Activated T-cell treated with anti-CD3 and anti-CD28 coated beads, Interleukin-2, amount 50 U/mL, for 72 hours (primary cell): ENCODE data around the gene ZNF488. TPM values are rescaled to one million over a fixed set of nuclear protein-coding genes. Genes with fewer than 3 reads are reported as not detected.
A peak's percentile ranks its signal among the peaks of the same experiment; 100 is the strongest.

Experiments used
- ATAC-seq, 2 donors: fragments of 150-1000 bp; cut with Tn5 transposase; replicated peaks in 1 of 2; 2 replicates each; pipeline ENCODE4 v1.10.0; 2021; ENCODE audit warnings: moderate library complexity in 2 of 2, mild to moderate bottlenecking in 1 of 2
- DNase-seq, 2 donors: peaks; one replicate each; pipeline ENCODE4 v3.0.0; 2021 to 2022; ENCODE audit warnings: mixed read lengths in 1 of 2
- H3K27ac Mint-ChIP-seq: one replicate; pipeline ENCODE4 v1.8.0; 2022; ENCODE audit warnings: mild to moderate bottlenecking, moderate library complexity, mixed read lengths
- H3K27me3 Mint-ChIP-seq: one replicate; pipeline ENCODE4 v1.8.0; 2022; ENCODE audit warnings: low read depth, mixed read lengths
- H3K36me3 Mint-ChIP-seq, 2 donors: one replicate each; pipeline ENCODE4 v1.8.0; 2022; ENCODE audit warnings: mixed read lengths in 2 of 2, mild to moderate bottlenecking in 1 of 2; ENCODE audit not compliant: insufficient read depth in 2 of 2
- H3K4me1 Mint-ChIP-seq: one replicate; pipeline ENCODE4 v1.8.0; 2022; ENCODE audit warnings: low read depth, mixed read lengths
- H3K4me3 Mint-ChIP-seq, 2 donors: one replicate each; pipeline ENCODE4 v1.8.0; 2022; ENCODE audit warnings: mild to moderate bottlenecking in 2 of 2, mixed read lengths in 2 of 2, moderate library complexity in 2 of 2
- H3K9me3 Mint-ChIP-seq, 2 donors: one replicate each; pipeline ENCODE4 v1.8.0; 2022; ENCODE audit warnings: mixed read lengths in 2 of 2
- total RNA-seq, 2 donors: library from RNA; stranded (reverse); gene quantifications; one replicate each; pipeline ENCODE4 v1.2.3, GENCODE V29; 2022

ZNF488 gene
- total RNA-seq, 2 donors from 2014 or later, result 0.36 to 0.46 TPM

- Mint-ChIP-seq H3K9me3 (no peaks in the 10 kb centered on the region), H3K27ac (no peak overlapping the region), H3K4me3 (no peak overlapping the region), H3K4me1 (no peaks in the 10 kb centered on the region), H3K36me3 (no peaks in the 10 kb centered on the region), H3K27me3 (peaks cover 23% of the 10 kb centered on the region)
- DNase-seq (no peak), ATAC-seq (peak; percentile 9 to 19)
Measured at GRCh38 chr10:47339759-47340607, 44.1 kb downstream of the ZNF488 start.

GRCh38 chr10:47339186-47339735 is 44.8 kb downstream of the ZNF488 start:
- Mint-ChIP-seq H3K4me1 (no peaks in the 10 kb centered on the region), H3K4me3 (no peak overlapping the region), H3K27ac (no peak overlapping the region), H3K9me3 (no peaks in the 10 kb centered on the region), H3K27me3 (peaks cover 23% of the 10 kb centered on the region), H3K36me3 (no peaks in the 10 kb centered on the region)
- ATAC-seq (no peak), DNase-seq (no peak)

- Mint-ChIP-seq H3K27ac (no peak overlapping the region), H3K4me1 (no peaks in the 10 kb centered on the region), H3K27me3 (peaks cover 28% of the 10 kb centered on the region), H3K36me3 (no peaks in the 10 kb centered on the region), H3K9me3 (no peaks in the 10 kb centered on the region), H3K4me3 (no peak overlapping the region)
- DNase-seq, result no peak
- no peak for ATAC-seq
Measured at GRCh38 chr10:47337310-47337709, 46.8 kb downstream of the ZNF488 start.

GRCh38 chr10:47336387-47337134 is 47.5 kb downstream of the ZNF488 start:
- Mint-ChIP-seq H3K27ac (no peak overlapping the region), H3K36me3 (no peaks in the 10 kb centered on the region), H3K9me3 (no peaks in the 10 kb centered on the region), H3K4me3 (no peak overlapping the region), H3K27me3 (peaks cover 28% of the 10 kb centered on the region), H3K4me1 (no peaks in the 10 kb centered on the region)
- ATAC-seq, result no peak
- DNase-seq, result no peak

GRCh38 chr10:47335906-47336305 is 48.2 kb downstream of the ZNF488 start:
- no peaks in the 10 kb centered on the region for H3K4me1 Mint-ChIP-seq
- H3K36me3 Mint-ChIP-seq, result no peaks in the 10 kb centered on the region
- peaks cover 22% of the 10 kb centered on the region for H3K27me3 Mint-ChIP-seq
- H3K4me3 Mint-ChIP-seq, result no peak overlapping the region
- H3K9me3 Mint-ChIP-seq, result no peaks in the 10 kb centered on the region
- no peak for DNase-seq
- no peak overlapping the region for H3K27ac Mint-ChIP-seq
- ATAC-seq, result no peak

GRCh38 chr10:47334466-47335295 is 49.4 kb downstream of the ZNF488 start:
- DNase-seq (no peak), ATAC-seq (no peak)
- Mint-ChIP-seq H3K4me1 (no peaks in the 10 kb centered on the region), H3K27me3 (peaks cover 10% of the 10 kb centered on the region), H3K27ac (no peak overlapping the region), H3K36me3 (no peaks in the 10 kb centered on the region), H3K9me3 (no peaks in the 10 kb centered on the region), H3K4me3 (no peak overlapping the region)

GRCh38 chr10:47333532-47333931 is 50.6 kb downstream of the ZNF488 start:
- DNase-seq, result no peak

GRCh38 chr10:47332946-47333345 is 51.1 kb downstream of the ZNF488 start:
- no peak for DNase-seq

More at GRCh38 chr10:47333532-47333931, 50.6 kb downstream of the ZNF488 start:
- H3K27ac Mint-ChIP-seq, result no peak overlapping the region
- ATAC-seq, result no peak
- H3K36me3 Mint-ChIP-seq, result no peaks in the 10 kb centered on the region
- H3K9me3 Mint-ChIP-seq, result no peaks in the 10 kb centered on the region
- H3K4me1 Mint-ChIP-seq, result no peaks in the 10 kb centered on the region
- H3K27me3 Mint-ChIP-seq, result peaks cover 5% of the 10 kb centered on the region
- H3K4me3 Mint-ChIP-seq, result no peak overlapping the region

GRCh38 chr10:47332371-47332770 is 51.7 kb downstream of the ZNF488 start:
- H3K4me1 Mint-ChIP-seq, result no peaks in the 10 kb centered on the region
- H3K27ac Mint-ChIP-seq, result no peak overlapping the region
- no peaks in the 10 kb centered on the region for H3K36me3 Mint-ChIP-seq
- peaks cover 2 to 3% of the 10 kb centered on the region in 2 donors for H3K9me3 Mint-ChIP-seq
- ATAC-seq, result no peak
- DNase-seq, result no peak
- H3K27me3 Mint-ChIP-seq, result peaks cover 5% of the 10 kb centered on the region
- no peak overlapping the region for H3K4me3 Mint-ChIP-seq

More at GRCh38 chr10:47332946-47333345, 51.1 kb downstream of the ZNF488 start:
- Mint-ChIP-seq H3K27me3 (peaks cover 5% of the 10 kb centered on the region), H3K27ac (no peak overlapping the region), H3K4me3 (no peak overlapping the region), H3K9me3 (peaks cover 2 to 3% of the 10 kb centered on the region in 2 donors), H3K36me3 (no peaks in the 10 kb centered on the region), H3K4me1 (no peaks in the 10 kb centered on the region)
- no peak for ATAC-seq

- no peak for ATAC-seq
- Mint-ChIP-seq H3K27me3 (peaks cover 5% of the 10 kb centered on the region), H3K4me3 (no peak overlapping the region), H3K9me3 (peaks cover 2 to 3% of the 10 kb centered on the region in 2 donors), H3K27ac (no peak overlapping the region), H3K36me3 (no peaks in the 10 kb centered on the region), H3K4me1 (no peaks in the 10 kb centered on the region)
- no peak for DNase-seq
Measured at GRCh38 chr10:47331954-47332353, 52.1 kb downstream of the ZNF488 start.

GRCh38 chr10:47331491-47331890 is 52.6 kb downstream of the ZNF488 start:
- no peak for ATAC-seq
- no peak for DNase-seq
- no peak overlapping the region for H3K27ac Mint-ChIP-seq
- peaks cover 2 to 3% of the 10 kb centered on the region in 2 donors for H3K9me3 Mint-ChIP-seq
- no peak overlapping the region for H3K4me3 Mint-ChIP-seq
- no peaks in the 10 kb centered on the region for H3K4me1 Mint-ChIP-seq
- no peaks in the 10 kb centered on the region for H3K36me3 Mint-ChIP-seq
- peaks cover 5% of the 10 kb centered on the region for H3K27me3 Mint-ChIP-seq

- H3K36me3 Mint-ChIP-seq, result no peaks in the 10 kb centered on the region
- DNase-seq (no peak), ATAC-seq (no peak)
- H3K27me3 Mint-ChIP-seq, result peaks cover 5% of the 10 kb centered on the region
- H3K4me1 Mint-ChIP-seq, result no peaks in the 10 kb centered on the region
- no peak overlapping the region for H3K27ac Mint-ChIP-seq
- no peak overlapping the region for H3K4me3 Mint-ChIP-seq
- H3K9me3 Mint-ChIP-seq, result peaks cover 2 to 3% of the 10 kb centered on the region in 2 donors
Measured at GRCh38 chr10:47330804-47331203, 53.3 kb downstream of the ZNF488 start.
